Fibroblast of lung (primary cell): ENCODE measurements around the gene METTL25B. TPM values are rescaled to one million over a fixed set of nuclear protein-coding genes. Genes with fewer than 3 reads are reported as not detected.

Experiments used
- DNase-seq, 2 donors: peaks; one replicate each; pipeline versions ENCODE4 v3.0.0 to v3.0.0-alpha.2; 2010; ENCODE audit warnings: low read depth in 2 of 2
- H2AFZ ChIP-seq: 2 replicates; pipeline ENCODE4 v1.5.1; 2012; ENCODE audit warnings: low read length, control low read depth, inconsistent platforms
- H3K27ac ChIP-seq: 2 replicates; pipeline ENCODE4 v1.5.1; 2011; ENCODE audit warnings: low read length, control low read depth; ENCODE audit not compliant: insufficient read depth
- H3K27me3 ChIP-seq: 2 replicates; pipeline ENCODE4 v1.5.1; 2011; ENCODE audit warnings: mild to moderate bottlenecking, low read length; ENCODE audit not compliant: control insufficient read depth, insufficient read depth
- H3K36me3 ChIP-seq: 2 replicates; pipeline ENCODE4 v1.5.1; 2011; ENCODE audit warnings: low read length; ENCODE audit not compliant: control insufficient read depth, insufficient read depth
- H3K4me1 ChIP-seq: 2 replicates; pipeline ENCODE4 v1.5.1; 2011; ENCODE audit warnings: low read length; ENCODE audit not compliant: control insufficient read depth, insufficient read depth; ENCODE audit errors: extremely low read depth
- H3K4me2 ChIP-seq: 2 replicates; pipeline ENCODE4 v1.5.1; 2011; ENCODE audit warnings: low read length, control low read depth; ENCODE audit not compliant: insufficient read depth; ENCODE audit errors: extremely low read depth
- H3K4me3 ChIP-seq, 4 experiments: fragments of 200-600 bp in 1 of 4; sonication (generic) in 1 of 4; replicated peaks in 1 of 4; 2 replicates each; pipeline ENCODE4 v1.5.1; 2011 to 2016; ENCODE audit warnings: low read length in 4 of 4, low read depth in 3 of 4, mild to moderate bottlenecking in 3 of 4, control low read depth in 2 of 4, inconsistent platforms in 1 of 4, mixed read lengths in 1 of 4; ENCODE audit not compliant: insufficient read depth in 1 of 4; ENCODE audit errors: control extremely low read depth in 1 of 4
- H3K79me2 ChIP-seq: 2 replicates; pipeline ENCODE4 v1.5.1; 2012; ENCODE audit warnings: mild to moderate bottlenecking, low read length, inconsistent platforms; ENCODE audit not compliant: control insufficient read depth, insufficient read depth
- H3K9ac ChIP-seq: 2 replicates; pipeline ENCODE4 v1.5.1; 2011; ENCODE audit warnings: mild to moderate bottlenecking, low read length, control low read depth; ENCODE audit not compliant: insufficient read depth
- H3K9me3 ChIP-seq: 2 replicates; pipeline ENCODE4 v1.5.1; 2012; ENCODE audit warnings: low read depth, low read length; ENCODE audit not compliant: control insufficient read depth, insufficient read depth
- H4K20me1 ChIP-seq: 2 replicates; pipeline ENCODE4 v1.5.1; 2011; ENCODE audit warnings: low read length; ENCODE audit not compliant: control insufficient read depth, insufficient read depth; ENCODE audit errors: extremely low read depth
- CTCF ChIP-seq, 2 donors: IDR thresholded peaks in 1 of 2; conservative IDR thresholded peaks in 1 of 2; 1 replicate in 1 of 2; 2 replicates in 1 of 2; pipeline ENCODE4 v1.5.1; 2011 to 2012; ENCODE audit warnings: low read length in 2 of 2, control low read depth in 1 of 2, inconsistent platforms in 1 of 2, low read depth in 1 of 2, mild to moderate bottlenecking in 1 of 2
- EZH2 ChIP-seq: IDR thresholded peaks from 2 replicates; pipeline ENCODE4 v1.5.1; 2012; ENCODE audit warnings: low read length, control low read depth, mild to moderate bottlenecking; ENCODE audit errors: missing control alignments
- polyA plus RNA-seq, 2 donors: library from polyadenylated mRNA; depleted of rRNA in 1 of 2; stranded (reverse) in 1 of 2; unstranded in 1 of 2; fragments of >200 nt; gene quantifications; 2 replicates each; pipeline ENCODE4 v1.2.1, GENCODE V29; 2011 to 2012; ENCODE audit warnings: missing spikeins in 1 of 2
- total RNA-seq: library from RNA; depleted of rRNA; stranded (reverse); fragments of >200 nt; gene quantifications from 2 replicates; pipeline ENCODE4 v1.2.1, GENCODE V29; 2014

METTL25B gene
- total and polyA plus RNA-seq, 2 donors (not counting 1 experiment from before 2014, with no cell fraction given) = 5.5 to 17.3 TPM

- H2AFZ ChIP-seq = no peak overlapping the region
- H3K9ac ChIP-seq = no peak overlapping the region
- H3K36me3 ChIP-seq = no peaks in the 10 kb centered on the region
- DNase-seq = peak; percentile 59 to 66
- H3K4me1 ChIP-seq = peaks cover 51% of the 10 kb centered on the region
- H3K4me2 ChIP-seq = peak overlapping the region; percentile 39
- H3K27me3 ChIP-seq = no peaks in the 10 kb centered on the region
- peak overlapping the region in 1 of 4 experiments; percentile 22 for H3K4me3 ChIP-seq
- H4K20me1 ChIP-seq = no peaks in the 10 kb centered on the region
- no peaks in the 10 kb centered on the region for H3K79me2 ChIP-seq
- no peaks in the 10 kb centered on the region for H3K9me3 ChIP-seq
- no peak for TF ChIP-seq CTCF (conservative IDR thresholded peaks at IDR 0.05 in 1 of 2, IDR thresholded peaks at IDR 0.05 in 1 of 2; ENCODE audit: low read depth in 1 of 2, low read length in 2 of 2)
- no peak for TF ChIP-seq EZH2
- H3K27ac ChIP-seq = peak overlapping the region; percentile 63
Observed at GRCh38 chr1:156707417-156708217, 20.7 kb upstream of the METTL25B start.

- no peak overlapping the region for H3K9ac ChIP-seq
- H3K79me2 ChIP-seq = no peaks in the 10 kb centered on the region
- H3K9me3 ChIP-seq = no peaks in the 10 kb centered on the region
- H2AFZ ChIP-seq = no peak overlapping the region
- peak overlapping the region; percentile 63 for H3K27ac ChIP-seq
- peak overlapping the region; percentile 39 for H3K4me2 ChIP-seq
- no peak for DNase-seq
- peaks cover 56% of the 10 kb centered on the region for H3K4me1 ChIP-seq
- H3K36me3 ChIP-seq = no peaks in the 10 kb centered on the region
- H3K4me3 ChIP-seq = peak overlapping the region in 1 of 4 experiments; percentile 22
- no peaks in the 10 kb centered on the region for H4K20me1 ChIP-seq
- TF ChIP-seq CTCF (conservative IDR thresholded peaks at IDR 0.05 in 1 of 2, IDR thresholded peaks at IDR 0.05 in 1 of 2; ENCODE audit: low read depth in 1 of 2, low read length in 2 of 2) (no peak), EZH2 (no peak)
- H3K27me3 ChIP-seq = no peaks in the 10 kb centered on the region
Observed at GRCh38 chr1:156708218-156708661, 20.0 kb upstream of the METTL25B start.

- Histone ChIP-seq H3K4me1 (peaks cover 56% of the 10 kb centered on the region), H3K9ac (no peak overlapping the region), H3K27ac (no peak overlapping the region), H3K27me3 (no peaks in the 10 kb centered on the region), H4K20me1 (no peaks in the 10 kb centered on the region), H2AFZ (no peak overlapping the region), H3K36me3 (no peaks in the 10 kb centered on the region), H3K79me2 (no peaks in the 10 kb centered on the region), H3K9me3 (no peaks in the 10 kb centered on the region), H3K4me2 (no peak overlapping the region), H3K4me3 (no peak overlapping the region)
- no peak for TF ChIP-seq CTCF (conservative IDR thresholded peaks at IDR 0.05 in 1 of 2, IDR thresholded peaks at IDR 0.05 in 1 of 2; ENCODE audit: low read depth in 1 of 2, low read length in 2 of 2)
- no peak for TF ChIP-seq EZH2
- no peak for DNase-seq
Observed at GRCh38 chr1:156709031-156709430, 19.2 kb upstream of the METTL25B start.
